ENCODE results near the gene ADGRG7.

Gene ADGRG7

GRCh38 chr3:100635273-100635701, 25.9 kb downstream of the ADGRG7 start:
- no peaks in the 10 kb centered on the region for H3K36me3 ChIP-seq (ENCODE audit: control insufficient read depth, insufficient read depth, low read length)
- H3K4me1 ChIP-seq: no peaks in the 10 kb centered on the region
- TF ChIP-seq, protein P1, sequence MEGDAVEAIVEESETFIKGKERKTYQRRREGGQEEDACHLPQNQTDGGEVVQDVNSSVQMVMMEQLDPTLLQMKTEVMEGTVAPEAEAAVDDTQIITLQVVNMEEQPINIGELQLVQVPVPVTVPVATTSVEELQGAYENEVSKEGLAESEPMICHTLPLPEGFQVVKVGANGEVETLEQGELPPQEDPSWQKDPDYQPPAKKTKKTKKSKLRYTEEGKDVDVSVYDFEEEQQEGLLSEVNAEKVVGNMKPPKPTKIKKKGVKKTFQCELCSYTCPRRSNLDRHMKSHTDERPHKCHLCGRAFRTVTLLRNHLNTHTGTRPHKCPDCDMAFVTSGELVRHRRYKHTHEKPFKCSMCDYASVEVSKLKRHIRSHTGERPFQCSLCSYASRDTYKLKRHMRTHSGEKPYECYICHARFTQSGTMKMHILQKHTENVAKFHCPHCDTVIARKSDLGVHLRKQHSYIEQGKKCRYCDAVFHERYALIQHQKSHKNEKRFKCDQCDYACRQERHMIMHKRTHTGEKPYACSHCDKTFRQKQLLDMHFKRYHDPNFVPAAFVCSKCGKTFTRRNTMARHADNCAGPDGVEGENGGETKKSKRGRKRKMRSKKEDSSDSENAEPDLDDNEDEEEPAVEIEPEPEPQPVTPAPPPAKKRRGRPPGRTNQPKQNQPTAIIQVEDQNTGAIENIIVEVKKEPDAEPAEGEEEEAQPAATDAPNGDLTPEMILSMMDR (IDR thresholded peaks at IDR 0.05): no peak
- H3K27me3 ChIP-seq (ENCODE audit: control insufficient read depth, insufficient read depth, low read length): no peaks in the 10 kb centered on the region
- H3K9me3 ChIP-seq (ENCODE audit: control insufficient read depth, low read length): no peaks in the 10 kb centered on the region
- H3K4me2 ChIP-seq (ENCODE audit: low read length): no peak overlapping the region
- no peaks in the 10 kb centered on the region for H3K79me2 ChIP-seq
- H3K27ac ChIP-seq: no peak overlapping the region
- no peak overlapping the region for H3K9ac ChIP-seq
- H2AFZ ChIP-seq: no peak overlapping the region
- no peak overlapping the region for H3K4me3 ChIP-seq (ENCODE audit: low read depth, low read length)

GRCh38 chr3:100637197-100637631, 27.8 kb downstream of the ADGRG7 start:
- Histone ChIP-seq H3K4me2 (ENCODE audit: low read length) (no peak overlapping the region), H3K79me2 (no peaks in the 10 kb centered on the region), H3K4me3 (ENCODE audit: low read depth, low read length) (no peak overlapping the region), H2AFZ (no peak overlapping the region), H3K27me3 (ENCODE audit: control insufficient read depth, insufficient read depth, low read length) (no peaks in the 10 kb centered on the region), H3K9ac (no peak overlapping the region), H3K4me1 (no peaks in the 10 kb centered on the region), H3K27ac (no peak overlapping the region), H3K36me3 (ENCODE audit: control insufficient read depth, insufficient read depth, low read length) (no peaks in the 10 kb centered on the region), H3K9me3 (ENCODE audit: control insufficient read depth, low read length) (no peaks in the 10 kb centered on the region)
- TF ChIP-seq, protein P1 (IDR thresholded peaks at IDR 0.05): no peak

GRCh38 chr3:100640633-100641032, 31.2 kb downstream of the ADGRG7 start:
- no peak overlapping the region for H3K9ac ChIP-seq
- no peaks in the 10 kb centered on the region for H3K79me2 ChIP-seq
- no peaks in the 10 kb centered on the region for H3K4me1 ChIP-seq
- no peak overlapping the region for H3K4me3 ChIP-seq (ENCODE audit: low read depth, low read length)
- TF ChIP-seq, protein P1 (IDR thresholded peaks at IDR 0.05): no peak
- H3K27me3 ChIP-seq (ENCODE audit: control insufficient read depth, insufficient read depth, low read length): no peaks in the 10 kb centered on the region
- H3K36me3 ChIP-seq (ENCODE audit: control insufficient read depth, insufficient read depth, low read length): no peaks in the 10 kb centered on the region
- H3K27ac ChIP-seq: no peak overlapping the region
- no peak overlapping the region for H3K4me2 ChIP-seq (ENCODE audit: low read length)
- no peaks in the 10 kb centered on the region for H3K9me3 ChIP-seq (ENCODE audit: control insufficient read depth, low read length)
- H2AFZ ChIP-seq: no peak overlapping the region

- H3K27me3 ChIP-seq (ENCODE audit: control insufficient read depth, insufficient read depth, low read length): no peaks in the 10 kb centered on the region
Observed at GRCh38 chr3:100641471-100642032, 32.2 kb downstream of the ADGRG7 start.

More at GRCh38 chr3:100641471-100642032, 32.2 kb downstream of the ADGRG7 start:
- Histone ChIP-seq H3K4me2 (ENCODE audit: low read length) (no peak overlapping the region), H3K9me3 (ENCODE audit: control insufficient read depth, low read length) (no peaks in the 10 kb centered on the region), H3K79me2 (no peaks in the 10 kb centered on the region), H3K36me3 (ENCODE audit: control insufficient read depth, insufficient read depth, low read length) (no peaks in the 10 kb centered on the region), H3K4me1 (no peaks in the 10 kb centered on the region), H3K27ac (no peak overlapping the region), H3K9ac (no peak overlapping the region), H2AFZ (no peak overlapping the region), H3K4me3 (ENCODE audit: low read depth, low read length) (no peak overlapping the region)
- TF ChIP-seq, protein P1 (IDR thresholded peaks at IDR 0.05): no peak
